ENCODE data around the gene SERPIND1. TPM values are rescaled to one million over a fixed set of nuclear protein-coding genes. Genes with fewer than 3 reads are reported as not detected.

Gene SERPIND1
- total RNA-seq, 4 donors from 2014 or later, result 0.38 to 0.42 TPM; not detected in 2

DNA sequence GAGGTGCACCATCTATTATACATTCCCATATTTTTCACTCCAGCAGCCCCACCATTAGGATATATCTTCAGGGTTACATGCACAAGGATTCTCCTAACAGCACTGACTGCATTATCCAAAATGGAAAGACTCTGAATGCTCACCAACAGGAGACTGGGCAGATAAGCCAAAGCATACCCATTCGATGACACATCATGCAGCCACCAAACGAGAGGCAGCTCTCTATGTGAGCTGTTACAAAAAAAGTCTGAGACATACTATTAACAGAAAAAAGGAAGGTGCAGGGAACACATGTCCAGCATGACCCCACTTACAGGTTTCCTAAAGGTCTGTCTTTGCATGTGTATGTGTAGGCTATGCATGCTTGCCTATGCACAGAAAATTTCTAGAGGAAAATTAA lies 12.4 kb upstream of the SERPIND1 start:
- intact Hi-C loops (cut with DNase I), result no loop called here
- TF ChIP-seq POLR2A (IDR thresholded peaks at IDR 0.05) (no peak), CTCF (IDR thresholded peaks at IDR 0.05) (no peak)
- Histone ChIP-seq H3K4me3 (no peak overlapping the region), H3K27me3 (no peaks in the 10 kb centered on the region), H3K4me1 (no peaks in the 10 kb centered on the region), H3K9me3 (no peaks in the 10 kb centered on the region), H3K36me3 (peaks cover 16 to 91% (median 32%) of the 10 kb centered on the region in 3 donors), H3K27ac (no peak overlapping the region)
- WGBS, 2 donors, result 60 to 72% methylated on average over 2 of the region's 2 CpGs
- DNase-seq, result no peak

GRCh38 chr22:20762233-20762796 lies 11.6 kb upstream of the SERPIND1 start:
- H3K27ac ChIP-seq, result no peak overlapping the region
- intact Hi-C loops (cut with DNase I), result no loop called here
- peaks cover 16 to 87% (median 32%) of the 10 kb centered on the region in 3 donors for H3K36me3 ChIP-seq
- H3K27me3 ChIP-seq, result no peaks in the 10 kb centered on the region
- TF ChIP-seq CTCF (IDR thresholded peaks at IDR 0.05), result no peak
- TF ChIP-seq POLR2A (IDR thresholded peaks at IDR 0.05), result no peak
- H3K9me3 ChIP-seq, result no peaks in the 10 kb centered on the region
- WGBS, 2 donors, result 86 to 91% methylated on average over 5 to 6 of the region's 7 CpGs
- H3K4me1 ChIP-seq, result no peaks in the 10 kb centered on the region
- H3K4me3 ChIP-seq, result no peak overlapping the region
- no peak for DNase-seq

GRCh38 chr22:20763630-20764470 lies 10.1 kb upstream of the SERPIND1 start:
- H3K27ac ChIP-seq, result no peak overlapping the region
- no peaks in the 10 kb centered on the region for H3K9me3 ChIP-seq
- TF ChIP-seq POLR2A (IDR thresholded peaks at IDR 0.05), result no peak
- TF ChIP-seq CTCF (IDR thresholded peaks at IDR 0.05), result no peak
- 90 to 94% methylated on average over 5 to 12 of the region's 13 CpGs for WGBS, 2 donors
- H3K27me3 ChIP-seq, result no peaks in the 10 kb centered on the region
- peaks cover 16 to 87% (median 32%) of the 10 kb centered on the region in 3 donors for H3K36me3 ChIP-seq
- DNase-seq, result no peak
- no peak overlapping the region for H3K4me3 ChIP-seq
- H3K4me1 ChIP-seq, result no peaks in the 10 kb centered on the region
- intact Hi-C loops (cut with DNase I), result no loop called here

GRCh38 chr22:20764471-20764720 lies 9.5 kb upstream of the SERPIND1 start:
- no peak for DNase-seq
- 93 to 97% methylated on average over 4 to 7 of the region's 7 CpGs for WGBS, 2 donors
- intact Hi-C loops (cut with DNase I), result no loop called here
- no peaks in the 10 kb centered on the region for H3K27me3 ChIP-seq
- H3K9me3 ChIP-seq, result no peaks in the 10 kb centered on the region
- H3K27ac ChIP-seq, result no peak overlapping the region
- TF ChIP-seq CTCF (IDR thresholded peaks at IDR 0.05), result no peak
- TF ChIP-seq POLR2A (IDR thresholded peaks at IDR 0.05), result no peak
- peaks cover 16 to 82% (median 32%) of the 10 kb centered on the region in 3 donors for H3K36me3 ChIP-seq
- H3K4me1 ChIP-seq, result no peaks in the 10 kb centered on the region
- no peak overlapping the region for H3K4me3 ChIP-seq

DNA sequence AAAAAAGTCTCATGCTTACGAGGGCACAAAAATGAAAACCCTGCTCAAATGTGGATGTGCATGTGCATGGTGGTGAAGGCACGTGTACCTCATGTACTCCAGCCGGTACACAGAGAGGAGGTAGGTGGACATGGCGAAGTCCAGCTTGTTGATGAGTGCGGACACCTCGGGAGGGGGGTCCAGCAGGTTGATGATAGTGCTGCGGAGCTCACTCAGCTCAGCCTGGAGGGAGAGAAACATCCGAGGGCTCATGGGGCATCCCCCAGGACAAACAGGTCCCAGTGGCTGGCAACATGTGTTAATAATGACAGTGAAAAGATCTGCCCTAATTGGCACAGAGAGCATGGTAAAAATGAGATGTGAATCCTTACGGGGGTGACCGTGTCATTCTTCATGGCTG lies 9.2 kb upstream of the SERPIND1 start:
- H3K4me1 ChIP-seq, result no peaks in the 10 kb centered on the region
- WGBS, 2 donors, result 86 to 91% methylated on average over 10 of the region's 10 CpGs
- H3K9me3 ChIP-seq, result no peaks in the 10 kb centered on the region
- no peak overlapping the region for H3K27ac ChIP-seq
- no peak for TF ChIP-seq CTCF (IDR thresholded peaks at IDR 0.05)
- no peak for TF ChIP-seq POLR2A (IDR thresholded peaks at IDR 0.05)
- no peak overlapping the region for H3K4me3 ChIP-seq
- DNase-seq, result no peak
- intact Hi-C loops (cut with DNase I), result no loop called here
- H3K27me3 ChIP-seq, result no peaks in the 10 kb centered on the region
- peaks cover 16 to 82% (median 32%) of the 10 kb centered on the region in 3 donors for H3K36me3 ChIP-seq

Measured in esophagus squamous epithelium (tissue), 5 donors.